ENCODE results near the gene PSG4.
"Not testable (repeated sequence)": the region's sequence is repeated elsewhere in the genome, so short reads cannot be mapped to it uniquely, and the experiment has no call there.

The PSG4 gene

DNA sequence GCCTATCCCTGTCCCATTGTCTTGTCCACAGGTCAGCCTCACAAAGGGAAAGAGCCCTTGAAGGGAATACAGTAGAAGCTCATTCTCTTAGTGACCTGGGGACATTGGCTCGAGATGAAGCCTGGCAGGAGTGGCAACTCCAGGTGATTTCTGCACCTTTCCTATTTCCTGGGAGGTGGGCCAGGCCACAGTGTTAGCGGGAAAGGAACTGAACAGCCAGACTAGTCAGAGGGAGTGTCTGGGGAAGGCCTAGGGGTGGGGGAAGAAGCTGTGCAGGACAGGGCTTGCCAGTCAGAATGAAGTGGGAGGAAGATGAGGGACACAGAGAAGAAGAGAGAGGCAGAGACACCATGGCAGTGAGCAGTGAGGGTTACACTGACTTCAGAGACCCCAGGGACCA is 3.5 kb downstream of the PSG4 start:
- DNase-seq; H3K9me3 ChIP-seq (ENCODE audit: control insufficient read depth, low read length); H2BK12ac ChIP-seq (ENCODE audit: low read length in 2 of 2); H2BK5ac ChIP-seq (ENCODE audit: low read depth, low read length, poor library complexity, severe bottlenecking); H2AK5ac ChIP-seq (ENCODE audit: low read length, severe bottlenecking); H3K4me3 ChIP-seq (ENCODE audit: insufficient read depth in 1 of 2, low read depth in 1 of 2, low read length in 2 of 2); H3K4me1 ChIP-seq (ENCODE audit: control insufficient read depth, insufficient read depth, low read depth, low read length); H3K79me1 ChIP-seq (replicated peaks; ENCODE audit: low read length, poor library complexity, severe bottlenecking); H3K27me3 ChIP-seq (ENCODE audit: control insufficient read depth in 1 of 2, insufficient read depth in 1 of 2, low read length in 2 of 2); H3K36me3 ChIP-seq (ENCODE audit: control insufficient read depth in 1 of 2, insufficient read depth in 2 of 2, low read depth in 1 of 2, low read length in 2 of 2); H3K27ac ChIP-seq (ENCODE audit: low read length, poor library complexity, severe bottlenecking); H2BK15ac ChIP-seq (ENCODE audit: low read depth, poor library complexity, severe bottlenecking); H4K8ac ChIP-seq (ENCODE audit: low read length); H3K4ac ChIP-seq (ENCODE audit: low read depth in 1 of 2, low read length in 2 of 2); H3K14ac ChIP-seq (ENCODE audit: low read length in 2 of 2); H3K23ac ChIP-seq (ENCODE audit: low read length in 2 of 2); H2BK120ac ChIP-seq (ENCODE audit: low read depth, low read length); H4K91ac ChIP-seq (ENCODE audit: low read length); H2AFZ ChIP-seq (ENCODE audit: low read depth, low read length); H3K18ac ChIP-seq (ENCODE audit: low read depth in 1 of 2, low read length in 2 of 2); H3K4me2 ChIP-seq (ENCODE audit: low read length, poor library complexity, severe bottlenecking): not testable (repeated sequence)
- H3K9ac ChIP-seq (ENCODE audit: low read length): peak overlapping the region; percentile 79
- 32% methylated on average over 2 of the region's 2 CpGs for WGBS

- H3K4me1 ChIP-seq (ENCODE audit: control insufficient read depth, insufficient read depth, low read depth, low read length); H2AK5ac ChIP-seq (ENCODE audit: low read length, severe bottlenecking); H3K4me2 ChIP-seq (ENCODE audit: low read length, poor library complexity, severe bottlenecking); H3K14ac ChIP-seq (ENCODE audit: low read length in 2 of 2); H3K4ac ChIP-seq (ENCODE audit: low read depth in 1 of 2, low read length in 2 of 2); H3K4me3 ChIP-seq (ENCODE audit: insufficient read depth in 1 of 2, low read depth in 1 of 2, low read length in 2 of 2); H2AFZ ChIP-seq (ENCODE audit: low read depth, low read length); H4K8ac ChIP-seq (ENCODE audit: low read length); H3K23ac ChIP-seq (ENCODE audit: low read length in 2 of 2); H2BK120ac ChIP-seq (ENCODE audit: low read depth, low read length); H3K18ac ChIP-seq (ENCODE audit: low read depth in 1 of 2, low read length in 2 of 2); H3K79me1 ChIP-seq (replicated peaks; ENCODE audit: low read length, poor library complexity, severe bottlenecking); H3K9me3 ChIP-seq (ENCODE audit: control insufficient read depth, low read length); DNase-seq; H3K27ac ChIP-seq (ENCODE audit: low read length, poor library complexity, severe bottlenecking); H2BK5ac ChIP-seq (ENCODE audit: low read depth, low read length, poor library complexity, severe bottlenecking); H2BK12ac ChIP-seq (ENCODE audit: low read length in 2 of 2); H3K36me3 ChIP-seq (ENCODE audit: control insufficient read depth in 1 of 2, insufficient read depth in 2 of 2, low read depth in 1 of 2, low read length in 2 of 2); H2BK15ac ChIP-seq (ENCODE audit: low read depth, poor library complexity, severe bottlenecking); H3K27me3 ChIP-seq (ENCODE audit: control insufficient read depth in 1 of 2, insufficient read depth in 1 of 2, low read length in 2 of 2); H4K91ac ChIP-seq (ENCODE audit: low read length): not testable (repeated sequence)
- peak overlapping the region; percentile 79 for H3K9ac ChIP-seq (ENCODE audit: low read length)
- 78% methylated on average over 6 of the region's 7 CpGs for WGBS
Measured at GRCh38 chr19:43201337-43201801, 4.1 kb downstream of the PSG4 start.

DNA sequence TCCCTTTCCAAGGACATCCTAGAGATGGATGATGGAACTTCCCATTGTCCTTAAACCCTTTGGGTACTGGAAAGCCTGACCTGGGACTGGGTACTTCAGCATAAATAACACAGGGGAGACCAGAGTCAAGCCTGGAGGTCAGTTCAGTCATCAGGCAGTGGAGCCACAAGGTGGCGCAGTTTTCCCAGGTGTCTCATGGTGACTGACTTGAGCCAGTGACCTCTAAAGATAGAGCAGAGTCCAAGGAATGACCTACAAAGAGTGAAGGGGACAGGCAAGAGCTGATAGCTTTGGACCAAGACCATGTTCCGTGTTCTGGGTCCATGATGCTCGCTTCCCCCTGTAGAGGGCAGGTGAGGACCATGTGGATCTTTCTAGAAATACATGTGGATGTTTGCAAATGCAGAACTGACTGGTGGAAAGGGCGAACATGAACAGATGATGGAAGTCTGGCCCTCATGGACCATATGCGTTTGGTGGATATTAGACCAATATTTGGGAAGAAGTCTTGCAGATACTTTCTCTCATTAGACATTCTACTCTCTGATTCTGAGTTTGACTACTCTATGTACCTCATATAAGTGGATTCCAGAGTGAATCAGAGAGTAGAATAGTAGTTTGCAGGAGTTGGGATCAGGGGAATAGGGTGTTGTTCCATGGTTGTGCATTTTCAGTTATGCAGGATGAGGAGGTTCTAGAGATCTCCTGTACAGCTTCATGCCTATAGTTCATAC is 6.6 kb downstream of the PSG4 start:
- not testable (repeated sequence) for H4K91ac ChIP-seq (ENCODE audit: low read length); H3K36me3 ChIP-seq (ENCODE audit: control insufficient read depth in 1 of 2, insufficient read depth in 2 of 2, low read depth in 1 of 2, low read length in 2 of 2); H2BK15ac ChIP-seq (ENCODE audit: low read depth, poor library complexity, severe bottlenecking); H3K9me3 ChIP-seq (ENCODE audit: control insufficient read depth, low read length); H3K27ac ChIP-seq (ENCODE audit: low read length, poor library complexity, severe bottlenecking); H3K27me3 ChIP-seq (ENCODE audit: control insufficient read depth in 1 of 2, insufficient read depth in 1 of 2, low read length in 2 of 2); H2BK5ac ChIP-seq (ENCODE audit: low read depth, low read length, poor library complexity, severe bottlenecking); H2BK12ac ChIP-seq (ENCODE audit: low read length in 2 of 2); H2AK5ac ChIP-seq (ENCODE audit: low read length, severe bottlenecking); H3K9ac ChIP-seq (ENCODE audit: low read length); H3K4ac ChIP-seq (ENCODE audit: low read depth in 1 of 2, low read length in 2 of 2); H3K18ac ChIP-seq (ENCODE audit: low read depth in 1 of 2, low read length in 2 of 2); H2AFZ ChIP-seq (ENCODE audit: low read depth, low read length); H4K8ac ChIP-seq (ENCODE audit: low read length); H2BK120ac ChIP-seq (ENCODE audit: low read depth, low read length); H3K4me2 ChIP-seq (ENCODE audit: low read length, poor library complexity, severe bottlenecking); H3K4me3 ChIP-seq (ENCODE audit: insufficient read depth in 1 of 2, low read depth in 1 of 2, low read length in 2 of 2); DNase-seq; H3K79me1 ChIP-seq (replicated peaks; ENCODE audit: low read length, poor library complexity, severe bottlenecking); H3K23ac ChIP-seq (ENCODE audit: low read length in 2 of 2); H3K14ac ChIP-seq (ENCODE audit: low read length in 2 of 2); H3K4me1 ChIP-seq (ENCODE audit: control insufficient read depth, insufficient read depth, low read depth, low read length)
- 58% methylated on average over 2 of the region's 5 CpGs for WGBS

DNA sequence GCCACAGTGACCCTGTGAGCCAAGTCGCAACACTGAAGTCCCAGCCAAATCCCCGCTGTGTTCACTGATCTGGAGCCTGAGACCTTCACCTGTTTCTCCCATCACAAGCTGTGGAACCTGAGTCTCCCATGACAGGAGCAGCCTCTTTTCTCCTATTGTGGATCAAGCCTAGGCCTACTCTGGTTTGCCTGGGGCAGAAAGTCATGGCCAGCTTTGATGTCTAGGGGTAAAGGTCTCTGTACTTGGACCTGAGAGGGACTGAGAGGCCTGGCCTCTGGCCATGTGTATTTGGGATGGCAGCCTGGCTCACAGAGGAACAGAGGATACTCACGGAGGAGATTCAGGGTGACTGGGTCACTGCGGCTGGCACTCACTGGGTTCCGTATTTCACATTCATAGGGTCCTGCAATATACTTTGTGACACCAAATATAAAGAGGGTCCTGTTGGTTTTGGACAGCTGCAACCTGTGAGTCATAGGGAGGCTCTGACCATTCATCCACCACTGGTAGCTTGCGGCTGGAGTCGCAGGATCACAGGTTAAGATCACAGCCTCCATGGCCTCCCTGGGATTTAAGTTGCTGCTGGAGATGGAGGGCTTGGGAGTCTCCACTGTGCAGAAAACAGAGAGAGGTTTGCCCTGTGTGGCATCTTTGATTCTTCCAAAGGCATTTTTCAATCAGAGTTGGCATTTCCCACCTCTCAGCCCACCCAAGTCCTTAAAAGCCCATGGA is 7.6 kb downstream of the PSG4 start:
- not testable (repeated sequence) for H4K8ac ChIP-seq (ENCODE audit: low read length); H3K9me3 ChIP-seq (ENCODE audit: control insufficient read depth, low read length); H3K18ac ChIP-seq (ENCODE audit: low read depth in 1 of 2, low read length in 2 of 2); H3K79me1 ChIP-seq (replicated peaks; ENCODE audit: low read length, poor library complexity, severe bottlenecking); H3K14ac ChIP-seq (ENCODE audit: low read length in 2 of 2); H3K9ac ChIP-seq (ENCODE audit: low read length); H2BK12ac ChIP-seq (ENCODE audit: low read length in 2 of 2); H2BK120ac ChIP-seq (ENCODE audit: low read depth, low read length); DNase-seq; H2AFZ ChIP-seq (ENCODE audit: low read depth, low read length); H3K4me2 ChIP-seq (ENCODE audit: low read length, poor library complexity, severe bottlenecking); H2BK15ac ChIP-seq (ENCODE audit: low read depth, poor library complexity, severe bottlenecking); H3K27ac ChIP-seq (ENCODE audit: low read length, poor library complexity, severe bottlenecking); H3K27me3 ChIP-seq (ENCODE audit: control insufficient read depth in 1 of 2, insufficient read depth in 1 of 2, low read length in 2 of 2); H4K91ac ChIP-seq (ENCODE audit: low read length); H3K4me1 ChIP-seq (ENCODE audit: control insufficient read depth, insufficient read depth, low read depth, low read length); H3K36me3 ChIP-seq (ENCODE audit: control insufficient read depth in 1 of 2, insufficient read depth in 2 of 2, low read depth in 1 of 2, low read length in 2 of 2); H3K23ac ChIP-seq (ENCODE audit: low read length in 2 of 2); H3K4ac ChIP-seq (ENCODE audit: low read depth in 1 of 2, low read length in 2 of 2); H2AK5ac ChIP-seq (ENCODE audit: low read length, severe bottlenecking); H2BK5ac ChIP-seq (ENCODE audit: low read depth, low read length, poor library complexity, severe bottlenecking); H3K4me3 ChIP-seq (ENCODE audit: insufficient read depth in 1 of 2, low read depth in 1 of 2, low read length in 2 of 2)
- 85% methylated on average over 4 of the region's 7 CpGs for WGBS

Measured in mesenchymal stem cell (in vitro differentiated cells and primary cell).